GM19463 (cell line): ENCODE data around the gene OPN1MW3.
A peak's percentile ranks its signal among the peaks of the same experiment; 100 is the strongest.
"Not testable (repeated sequence)": the region's sequence is repeated elsewhere in the genome, so short reads cannot be mapped to it uniquely, and the experiment has no call there.

Experiments used
- ATAC-seq: cut with Tn5 transposase; IDR thresholded peaks from one replicate; pipeline ENCODE4 v1.9.1; 2021; ENCODE audit warnings: mild to moderate bottlenecking, moderate library complexity; ENCODE audit not compliant: unreplicated experiment

The OPN1MW3 gene

GRCh38 chrX:154257282-154257681 is at the start of gene OPN1MW3:
OPN1MW3 (plus strand) TSS chrX:154257582; CDS start chrX:154257620, 38 bp downstream.
- not testable (repeated sequence) for ATAC-seq

GRCh38 chrX:154209670-154210418 is 47.5 kb upstream of the OPN1MW3 start:
- ATAC-seq: peak; percentile 79

- not testable (repeated sequence) for ATAC-seq
Measured at GRCh38 chrX:154211057-154211456, 46.3 kb upstream of the OPN1MW3 start.

GRCh38 chrX:154211499-154211898 is 45.9 kb upstream of the OPN1MW3 start:
- not testable (repeated sequence) for ATAC-seq

GRCh38 chrX:154219456-154219855 is 37.9 kb upstream of the OPN1MW3 start, which contains the start of gene OPN1MW2:
OPN1MW2 (plus strand) TSS chrX:154219756; CDS start chrX:154219816, 60 bp downstream.
- not testable (repeated sequence) for ATAC-seq

GRCh38 chrX:154225292-154225691 is 32.1 kb upstream of the OPN1MW3 start:
- not testable (repeated sequence) for ATAC-seq

- ATAC-seq: not testable (repeated sequence)
Measured at GRCh38 chrX:154226706-154227105, 30.7 kb upstream of the OPN1MW3 start.

GRCh38 chrX:154231443-154231842 is 25.9 kb upstream of the OPN1MW3 start:
- not testable (repeated sequence) for ATAC-seq

GRCh38 chrX:154233620-154234019 is 23.8 kb upstream of the OPN1MW3 start:
- not testable (repeated sequence) for ATAC-seq

- not testable (repeated sequence) for ATAC-seq
Measured at GRCh38 chrX:154238939-154239559, 18.3 kb upstream of the OPN1MW3 start.

- not testable (repeated sequence) for ATAC-seq
Measured at GRCh38 chrX:154239982-154240503, 17.3 kb upstream of the OPN1MW3 start.

GRCh38 chrX:154247377-154248045 is 9.9 kb upstream of the OPN1MW3 start:
- ATAC-seq: not testable (repeated sequence)

GRCh38 chrX:154248076-154248475 is 9.3 kb upstream of the OPN1MW3 start:
- not testable (repeated sequence) for ATAC-seq

GRCh38 chrX:154258711-154259110 is 1.3 kb downstream of the OPN1MW3 start:
- ATAC-seq: not testable (repeated sequence)

- not testable (repeated sequence) for ATAC-seq
Measured at GRCh38 chrX:154263072-154263471, 5.7 kb downstream of the OPN1MW3 start.

- ATAC-seq: not testable (repeated sequence)
Measured at GRCh38 chrX:154269245-154269644, 11.9 kb downstream of the OPN1MW3 start.

GRCh38 chrX:154284489-154285338 is 27.3 kb downstream of the OPN1MW3 start:
- ATAC-seq: peak; percentile 81

GRCh38 chrX:154286406-154286805 is 29.0 kb downstream of the OPN1MW3 start:
- ATAC-seq: not testable (repeated sequence)

- ATAC-seq: no peak
Measured at GRCh38 chrX:154294791-154295574, 37.6 kb downstream of the OPN1MW3 start, which contains the start of gene TEX28. TEX28 (minus strand) TSS chrX:154295124; CDS start chrX:154292117, 3,007 bp downstream.
